ENCODE results near the gene FGD6.

FGD6 gene

DNA sequence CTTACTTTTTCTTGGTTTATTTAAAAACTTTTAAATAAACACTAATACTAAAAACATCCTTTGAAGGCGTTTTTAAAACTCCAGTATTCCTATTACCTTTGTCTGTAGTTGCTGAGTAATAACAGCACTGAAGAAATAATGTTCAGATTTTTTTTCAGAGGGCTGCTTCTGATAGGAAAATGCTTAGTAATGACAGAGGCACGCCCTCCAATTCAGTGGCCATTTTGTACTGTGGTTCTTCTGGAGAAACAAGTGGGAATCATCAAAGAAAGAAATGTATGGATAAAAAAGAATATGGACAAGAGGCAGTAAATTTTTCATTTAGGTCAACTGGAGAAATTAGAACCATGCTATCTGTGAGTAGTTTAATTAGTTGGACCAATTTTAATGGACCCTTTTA lies 13.9 kb upstream of the FGD6 start:
- no peak overlapping the region for H3K4me3 ChIP-seq (ENCODE audit: low read depth, low read length)
- TF ChIP-seq, protein P1, sequence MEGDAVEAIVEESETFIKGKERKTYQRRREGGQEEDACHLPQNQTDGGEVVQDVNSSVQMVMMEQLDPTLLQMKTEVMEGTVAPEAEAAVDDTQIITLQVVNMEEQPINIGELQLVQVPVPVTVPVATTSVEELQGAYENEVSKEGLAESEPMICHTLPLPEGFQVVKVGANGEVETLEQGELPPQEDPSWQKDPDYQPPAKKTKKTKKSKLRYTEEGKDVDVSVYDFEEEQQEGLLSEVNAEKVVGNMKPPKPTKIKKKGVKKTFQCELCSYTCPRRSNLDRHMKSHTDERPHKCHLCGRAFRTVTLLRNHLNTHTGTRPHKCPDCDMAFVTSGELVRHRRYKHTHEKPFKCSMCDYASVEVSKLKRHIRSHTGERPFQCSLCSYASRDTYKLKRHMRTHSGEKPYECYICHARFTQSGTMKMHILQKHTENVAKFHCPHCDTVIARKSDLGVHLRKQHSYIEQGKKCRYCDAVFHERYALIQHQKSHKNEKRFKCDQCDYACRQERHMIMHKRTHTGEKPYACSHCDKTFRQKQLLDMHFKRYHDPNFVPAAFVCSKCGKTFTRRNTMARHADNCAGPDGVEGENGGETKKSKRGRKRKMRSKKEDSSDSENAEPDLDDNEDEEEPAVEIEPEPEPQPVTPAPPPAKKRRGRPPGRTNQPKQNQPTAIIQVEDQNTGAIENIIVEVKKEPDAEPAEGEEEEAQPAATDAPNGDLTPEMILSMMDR (IDR thresholded peaks at IDR 0.05; ENCODE audit: low read depth, low read length): no peak

DNA sequence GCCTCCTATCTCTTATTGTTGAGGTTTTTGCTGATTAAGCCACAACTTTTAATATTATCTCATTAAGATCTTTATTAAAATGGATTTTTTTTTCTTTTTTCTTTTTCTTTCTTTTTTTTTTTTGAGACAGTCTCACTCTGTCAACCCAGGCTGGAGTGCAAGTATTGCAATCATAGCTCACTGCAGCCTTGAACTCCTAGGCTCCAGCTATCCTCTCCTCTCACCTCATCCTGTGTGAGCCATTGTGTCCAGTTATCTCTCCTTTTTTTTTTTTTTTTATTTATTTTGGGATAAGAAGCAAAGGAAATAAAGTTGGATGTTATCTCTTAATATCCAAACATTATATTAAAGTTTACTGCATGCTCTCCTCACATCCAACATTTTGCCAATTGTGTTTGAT lies 13.0 kb upstream of the FGD6 start:
- TF ChIP-seq, protein P1 (IDR thresholded peaks at IDR 0.05; ENCODE audit: low read depth, low read length): no peak
- H3K4me3 ChIP-seq (ENCODE audit: low read depth, low read length): no peak overlapping the region

- TF ChIP-seq, protein P1 (IDR thresholded peaks at IDR 0.05; ENCODE audit: low read depth, low read length): no peak
- no peak overlapping the region for H3K4me3 ChIP-seq (ENCODE audit: low read depth, low read length)
These were observed 12.4 kb upstream of the FGD6 start for GRCh38 chr12:95229636-95230035.

GRCh38 chr12:95228617-95229016 lies 11.3 kb upstream of the FGD6 start:
- TF ChIP-seq, protein P1 (IDR thresholded peaks at IDR 0.05; ENCODE audit: low read depth, low read length): no peak
- no peak overlapping the region for H3K4me3 ChIP-seq (ENCODE audit: low read depth, low read length)

DNA sequence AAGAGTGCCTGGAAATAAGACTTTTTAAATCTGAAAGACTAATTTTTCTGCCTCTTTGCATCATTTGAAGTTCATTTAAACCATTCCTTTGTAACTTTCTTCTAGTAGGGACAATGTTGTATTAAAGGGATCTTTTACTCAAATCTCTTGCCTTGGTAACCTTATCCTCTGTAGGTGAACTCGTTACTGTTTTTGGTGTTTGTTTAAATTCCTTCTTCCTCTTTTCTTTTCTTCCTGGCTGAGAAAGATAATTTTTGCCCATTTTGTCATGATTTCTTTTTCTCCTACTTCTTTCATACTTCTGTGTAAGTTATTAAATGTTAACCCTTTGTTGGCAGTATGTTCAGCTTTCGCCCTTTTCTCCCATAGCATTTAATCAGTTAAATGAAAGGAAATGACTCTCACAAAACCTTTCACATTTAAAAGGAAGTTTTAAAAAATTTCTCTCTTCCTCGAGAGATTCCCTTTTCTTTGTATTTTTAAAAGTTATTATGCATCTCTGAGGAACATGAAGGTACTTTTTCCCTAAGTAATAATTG lies 10.6 kb upstream of the FGD6 start:
- H3K4me3 ChIP-seq (ENCODE audit: low read depth, low read length): no peak overlapping the region
- TF ChIP-seq, protein P1 (IDR thresholded peaks at IDR 0.05; ENCODE audit: low read depth, low read length): no peak

DNA sequence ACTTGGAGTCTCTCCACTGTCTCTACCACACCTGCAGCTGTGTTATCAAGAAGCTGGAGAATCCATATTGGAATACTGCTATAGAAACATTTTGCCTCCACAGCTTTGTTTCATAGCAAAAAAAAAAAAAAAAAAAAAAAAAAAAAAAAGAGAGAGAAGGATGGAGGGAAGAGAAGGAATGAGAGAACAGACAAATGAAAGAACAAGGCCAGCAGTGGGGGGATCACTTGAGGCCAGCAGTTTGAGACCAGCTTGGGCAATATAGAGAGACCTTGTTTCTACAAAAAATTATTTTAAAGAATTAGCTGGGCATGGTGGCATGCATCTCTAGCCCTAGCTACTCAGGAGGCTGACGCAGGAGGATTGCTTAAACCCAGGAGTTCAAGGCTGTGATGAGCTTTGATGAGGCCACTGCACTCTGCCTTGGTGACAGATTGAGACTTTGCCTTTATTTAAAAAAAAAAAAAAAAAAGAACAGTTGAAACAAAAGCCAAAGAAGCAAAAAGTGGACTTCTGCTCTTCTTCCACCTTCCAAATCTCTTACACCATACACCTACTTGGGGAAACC lies 8.5 kb upstream of the FGD6 start:
- TF ChIP-seq, protein P1 (IDR thresholded peaks at IDR 0.05; ENCODE audit: low read depth, low read length): no peak
- no peak overlapping the region for H3K4me3 ChIP-seq (ENCODE audit: low read depth, low read length)

- TF ChIP-seq, protein P1 (IDR thresholded peaks at IDR 0.05; ENCODE audit: low read depth, low read length): no peak
- H3K4me3 ChIP-seq (ENCODE audit: low read depth, low read length): no peak overlapping the region
These were observed 7.2 kb upstream of the FGD6 start for GRCh38 chr12:95224202-95225170.

All from WI38 (cell line).